Neural progenitor cell (in vitro differentiated cells): ENCODE measurements around the gene NUDT3. TPM values are rescaled to one million over a fixed set of nuclear protein-coding genes. Genes with fewer than 3 reads are reported as not detected.

Experiments
- DNase-seq: peaks from one replicate; pipeline ENCODE4 v3.0.0-alpha.2; 2016; ENCODE audit warnings: low spot score
- H2AFZ ChIP-seq: fragments of 200-600 bp; sonication (generic); replicated peaks from 2 replicates; pipeline ENCODE4 v1.6.1; 2016; ENCODE audit warnings: antibody characterized with exemption
- H3F3A ChIP-seq: fragments of 200-600 bp; sonication (generic); 2 replicates; pipeline ENCODE4 v1.6.1; 2016; ENCODE audit warnings: antibody characterized with exemption, low read depth
- H3K27ac ChIP-seq: fragments of 200-600 bp; sonication (generic); 2 replicates; pipeline ENCODE4 v1.5.1; 2016; ENCODE audit warnings: mild to moderate bottlenecking
- H3K27me3 ChIP-seq: fragments of 200-600 bp; sonication (generic); 2 replicates; pipeline ENCODE4 v1.6.1; 2016; ENCODE audit warnings: mild to moderate bottlenecking, moderate library complexity
- H3K36me3 ChIP-seq: fragments of 200-600 bp; sonication (generic); 2 replicates; pipeline ENCODE4 v1.5.1; 2016
- H3K4me1 ChIP-seq: fragments of 200-600 bp; sonication (generic); 2 replicates; pipeline ENCODE4 v1.6.1; 2016; ENCODE audit warnings: mixed run types
- H3K4me2 ChIP-seq: fragments of 200-600 bp; sonication (generic); 2 replicates; pipeline ENCODE4 v1.6.1; 2016
- H3K4me3 ChIP-seq: fragments of 200-600 bp; sonication (generic); 2 replicates; pipeline ENCODE4 v1.5.1; 2016
- H3K79me2 ChIP-seq: fragments of 200-600 bp; sonication (generic); 2 replicates; pipeline ENCODE4 v1.6.1; 2016; ENCODE audit warnings: low read depth
- H3K9ac ChIP-seq: fragments of 200-600 bp; sonication (generic); 2 replicates; pipeline ENCODE4 v1.6.1; 2016
- H3K9me3 ChIP-seq: fragments of 200-600 bp; sonication (generic); 2 replicates; pipeline ENCODE4 v1.5.1; 2016; ENCODE audit warnings: low read depth
- H4K20me1 ChIP-seq: fragments of 200-600 bp; sonication (generic); 2 replicates; pipeline ENCODE4 v1.6.1; 2016; ENCODE audit warnings: low read depth
- H3K27ac Mint-ChIP-seq: 3 replicates; pipeline ENCODE4 v1.8.0; 2021; ENCODE audit warnings: mixed read lengths
- H3K27me3 Mint-ChIP-seq: 2 replicates; pipeline ENCODE4 v1.8.0; 2022; ENCODE audit warnings: low read depth, mild to moderate bottlenecking, inconsistent platforms, moderate library complexity, mixed read lengths; ENCODE audit not compliant: insufficient read depth
- H3K36me3 Mint-ChIP-seq: 3 replicates; pipeline ENCODE4 v1.8.0; 2021; ENCODE audit warnings: mixed read lengths
- H3K4me1 Mint-ChIP-seq: 3 replicates; pipeline ENCODE4 v1.8.0; 2021; ENCODE audit warnings: mixed read lengths
- H3K4me3 Mint-ChIP-seq: 3 replicates; pipeline ENCODE4 v1.8.0; 2021; ENCODE audit warnings: mild to moderate bottlenecking, moderate library complexity, mixed read lengths
- H3K9me3 Mint-ChIP-seq: 3 replicates; pipeline ENCODE4 v1.8.0; 2020; ENCODE audit warnings: mixed read lengths
- EZH2 ChIP-seq: fragments of 200-600 bp; sonication (generic); IDR thresholded peaks from 2 replicates; pipeline ENCODE4 v1.6.1; 2017; ENCODE audit warnings: antibody characterized with exemption, mild to moderate bottlenecking, moderate library complexity
- EZH2phosphoT487 ChIP-seq: fragments of 200-600 bp; sonication (generic); IDR thresholded peaks from 2 replicates; pipeline ENCODE4 v1.6.1; 2017; ENCODE audit warnings: antibody characterized with exemption
- total RNA-seq: library from RNA; depleted of rRNA; stranded (reverse); fragments of >200 nt; gene quantifications from 2 replicates; pipeline ENCODE4 v1.2.3, GENCODE V29; 2015; ENCODE audit warnings: low replicate concordance
- TF ChIP-seq, protein P1 (sequence below): fragments of 200-600 bp; sonication (generic); IDR thresholded peaks from 2 replicates; pipeline ENCODE4 v1.5.1; 2017; ENCODE audit warnings: antibody characterized with exemption, mild to moderate bottlenecking

Gene NUDT3
- total RNA-seq, 1 donor from 2014 or later = 35.7 TPM

DNA sequence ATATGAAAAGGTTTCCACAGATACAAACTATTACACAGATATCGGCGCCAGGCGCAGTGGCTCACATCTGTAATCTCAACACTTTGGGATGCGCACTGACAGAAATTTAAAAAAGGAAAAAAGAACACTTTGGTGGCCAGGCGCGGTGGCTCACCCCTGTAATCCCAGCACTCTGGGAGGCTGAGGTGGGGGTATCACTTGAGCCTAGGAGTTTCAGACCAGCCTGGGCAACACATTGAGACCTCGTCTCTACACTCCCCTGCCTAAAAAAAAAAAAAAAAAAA lies 41.6 kb downstream of the NUDT3 start:
- Histone ChIP-seq H3K4me1 (no peaks in the 10 kb centered on the region), H3K27ac (no peak overlapping the region), H2AFZ (no peak overlapping the region), H3K79me2 (peaks cover 52% of the 10 kb centered on the region), H3K4me3 (no peak overlapping the region), H3K9ac (no peak overlapping the region), H3K27me3 (no peaks in the 10 kb centered on the region), H3K36me3 (no peaks in the 10 kb centered on the region), H3F3A (no peaks in the 10 kb centered on the region), H4K20me1 (peaks cover 13% of the 10 kb centered on the region), H3K4me2 (no peak overlapping the region), H3K9me3 (no peaks in the 10 kb centered on the region)
- no peaks in the 10 kb centered on the region for H3K9me3 Mint-ChIP-seq
- no peak for DNase-seq
- H3K36me3 Mint-ChIP-seq = peaks cover 2% of the 10 kb centered on the region
- H3K4me1 Mint-ChIP-seq = no peaks in the 10 kb centered on the region
- peaks cover 2% of the 10 kb centered on the region for H3K27me3 Mint-ChIP-seq
- H3K4me3 Mint-ChIP-seq = no peak overlapping the region
- H3K27ac Mint-ChIP-seq = no peak overlapping the region
- no peak for TF ChIP-seq EZH2phosphoT487
- TF ChIP-seq, protein P1, sequence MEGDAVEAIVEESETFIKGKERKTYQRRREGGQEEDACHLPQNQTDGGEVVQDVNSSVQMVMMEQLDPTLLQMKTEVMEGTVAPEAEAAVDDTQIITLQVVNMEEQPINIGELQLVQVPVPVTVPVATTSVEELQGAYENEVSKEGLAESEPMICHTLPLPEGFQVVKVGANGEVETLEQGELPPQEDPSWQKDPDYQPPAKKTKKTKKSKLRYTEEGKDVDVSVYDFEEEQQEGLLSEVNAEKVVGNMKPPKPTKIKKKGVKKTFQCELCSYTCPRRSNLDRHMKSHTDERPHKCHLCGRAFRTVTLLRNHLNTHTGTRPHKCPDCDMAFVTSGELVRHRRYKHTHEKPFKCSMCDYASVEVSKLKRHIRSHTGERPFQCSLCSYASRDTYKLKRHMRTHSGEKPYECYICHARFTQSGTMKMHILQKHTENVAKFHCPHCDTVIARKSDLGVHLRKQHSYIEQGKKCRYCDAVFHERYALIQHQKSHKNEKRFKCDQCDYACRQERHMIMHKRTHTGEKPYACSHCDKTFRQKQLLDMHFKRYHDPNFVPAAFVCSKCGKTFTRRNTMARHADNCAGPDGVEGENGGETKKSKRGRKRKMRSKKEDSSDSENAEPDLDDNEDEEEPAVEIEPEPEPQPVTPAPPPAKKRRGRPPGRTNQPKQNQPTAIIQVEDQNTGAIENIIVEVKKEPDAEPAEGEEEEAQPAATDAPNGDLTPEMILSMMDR = no peak
- TF ChIP-seq EZH2 = no peak

DNA sequence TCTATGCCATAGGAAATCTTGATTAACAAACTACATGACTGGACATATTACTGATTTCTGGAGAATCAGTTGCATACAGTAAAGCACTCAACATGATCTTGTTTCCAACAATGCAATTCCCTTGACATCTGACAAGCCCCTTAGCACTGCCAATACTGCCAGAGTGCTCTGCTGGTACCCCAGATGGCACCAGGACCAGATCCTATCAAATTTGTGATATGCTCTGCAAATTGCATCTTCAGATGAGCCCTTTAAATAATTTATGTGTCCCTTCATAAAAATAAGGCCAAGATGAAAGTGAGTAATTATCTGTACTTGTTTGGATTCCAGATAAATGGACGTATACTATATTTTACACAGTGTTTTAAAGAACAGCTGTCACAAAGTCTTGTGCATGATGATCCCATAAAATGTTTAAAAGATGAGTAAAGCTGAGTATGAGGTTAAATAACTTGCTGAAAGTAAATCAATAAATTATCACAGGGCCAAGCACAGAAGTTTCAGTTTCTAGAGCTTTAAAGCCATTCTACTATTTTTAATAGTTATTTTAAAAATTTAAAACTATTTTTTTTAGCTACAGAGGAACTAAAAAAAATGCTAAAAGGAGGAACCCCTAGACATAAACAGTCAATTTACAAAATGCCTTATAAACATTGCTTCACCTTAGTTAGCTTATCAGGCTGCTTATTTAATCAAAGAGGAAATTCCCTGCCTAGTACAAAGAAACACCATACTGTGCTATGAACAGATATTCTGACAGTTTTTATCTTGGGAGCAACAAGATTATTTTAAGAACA lies 42.1 kb downstream of the NUDT3 start:
- Histone ChIP-seq H3K79me2 (peaks cover 54% of the 10 kb centered on the region), H3K4me2 (no peak overlapping the region), H4K20me1 (peaks cover 13% of the 10 kb centered on the region), H3K4me1 (no peaks in the 10 kb centered on the region), H3K27me3 (no peaks in the 10 kb centered on the region), H3K36me3 (no peaks in the 10 kb centered on the region), H3K9me3 (no peaks in the 10 kb centered on the region), H3K4me3 (no peak overlapping the region), H3K9ac (no peak overlapping the region), H2AFZ (no peak overlapping the region), H3K27ac (no peak overlapping the region), H3F3A (no peaks in the 10 kb centered on the region)
- Mint-ChIP-seq H3K9me3 (no peaks in the 10 kb centered on the region), H3K4me1 (no peaks in the 10 kb centered on the region), H3K27ac (no peak overlapping the region), H3K4me3 (no peak overlapping the region), H3K27me3 (peaks cover 3% of the 10 kb centered on the region), H3K36me3 (peaks cover 2% of the 10 kb centered on the region)
- no peak for DNase-seq
- TF ChIP-seq EZH2 (no peak), EZH2phosphoT487 (no peak)
- TF ChIP-seq, protein P1 = no peak

DNA sequence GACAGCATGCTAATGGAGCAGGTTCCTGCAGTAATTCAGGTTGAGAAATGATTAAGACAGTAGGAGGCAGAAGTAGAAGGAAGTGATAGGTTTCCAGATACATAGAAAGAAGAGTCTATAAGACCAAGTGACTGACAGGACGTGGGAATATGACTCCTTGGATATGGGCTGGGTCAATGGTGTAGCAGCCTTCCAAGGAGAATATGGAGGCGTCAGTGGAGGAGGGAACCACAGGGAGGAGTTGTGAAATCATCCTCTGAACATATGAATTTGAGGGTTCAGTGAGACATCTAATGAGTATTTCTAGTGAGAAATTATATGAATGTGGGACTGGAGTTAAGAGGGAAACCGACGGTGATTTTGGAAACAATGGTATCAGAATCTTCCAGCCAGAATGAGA lies 43.3 kb downstream of the NUDT3 start:
- H3K9me3 ChIP-seq = no peaks in the 10 kb centered on the region
- Mint-ChIP-seq H3K4me3 (no peak overlapping the region), H3K4me1 (no peaks in the 10 kb centered on the region), H3K27me3 (peaks cover 3% of the 10 kb centered on the region), H3K36me3 (peaks cover 4% of the 10 kb centered on the region), H3K9me3 (no peaks in the 10 kb centered on the region), H3K27ac (no peak overlapping the region)
- TF ChIP-seq EZH2 (no peak), EZH2phosphoT487 (no peak)
- TF ChIP-seq, protein P1 = no peak
- no peak overlapping the region for H3K4me2 ChIP-seq
- no peaks in the 10 kb centered on the region for H3F3A ChIP-seq
- H3K79me2 ChIP-seq = peaks cover 58% of the 10 kb centered on the region
- H2AFZ ChIP-seq = no peak overlapping the region
- H4K20me1 ChIP-seq = peaks cover 9% of the 10 kb centered on the region
- no peak for DNase-seq
- no peak overlapping the region for H3K9ac ChIP-seq
- no peaks in the 10 kb centered on the region for H3K36me3 ChIP-seq
- H3K27me3 ChIP-seq = no peaks in the 10 kb centered on the region
- no peaks in the 10 kb centered on the region for H3K4me1 ChIP-seq
- H3K27ac ChIP-seq = no peak overlapping the region
- no peak overlapping the region for H3K4me3 ChIP-seq
